ENCODE measurements around the gene CIBAR2.
"Not testable (repeated sequence)": the region's sequence is repeated elsewhere in the genome, so short reads cannot be mapped to it uniquely, and the experiment has no call there.

The CIBAR2 gene

DNA sequence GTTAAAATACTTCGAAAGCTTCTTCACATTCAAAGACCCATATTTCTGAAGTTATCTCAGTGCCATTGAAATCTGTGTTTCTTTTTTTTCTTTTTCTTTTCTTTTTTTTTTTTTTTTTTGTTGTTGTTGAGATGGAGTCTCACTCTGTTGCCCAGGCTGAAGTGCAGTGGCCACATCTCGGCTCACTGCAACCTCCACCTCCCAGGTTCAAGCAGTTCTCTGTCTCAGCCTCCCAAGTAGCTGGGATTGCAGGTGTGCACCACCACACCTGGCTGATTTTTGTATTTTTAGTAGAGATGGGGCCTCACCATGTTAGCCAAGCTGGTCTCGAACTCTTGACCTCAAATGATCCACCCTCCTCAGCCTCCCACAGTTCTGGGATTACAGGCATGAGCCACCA is 58.0 kb downstream of the CIBAR2 start:
- H2BK120ac ChIP-seq (ENCODE audit: insufficient read depth, low read length, poor library complexity); H4K91ac ChIP-seq (ENCODE audit: low read depth, low read length); H3K27ac ChIP-seq (ENCODE audit: low read depth, low read length); H3K23ac ChIP-seq (ENCODE audit: low read length); H2BK12ac ChIP-seq (ENCODE audit: low read length); H3K9me3 ChIP-seq (ENCODE audit: insufficient read depth, low read depth, low read length); H3K79me1 ChIP-seq (ENCODE audit: low read length); H4K12ac ChIP-seq (ENCODE audit: low read depth, low read length); H4K8ac ChIP-seq (ENCODE audit: low read depth, low read length); H3K4me1 ChIP-seq (ENCODE audit: control insufficient read depth in 1 of 2, insufficient read depth in 2 of 2, low read length in 2 of 2); H3K18ac ChIP-seq (ENCODE audit: low read length); H3K4me3 ChIP-seq (ENCODE audit: low read depth, low read length); H3K4me2 ChIP-seq (ENCODE audit: low read length); H3K79me2 ChIP-seq (ENCODE audit: control insufficient read depth, insufficient read depth, low read length, poor library complexity); H2AFZ ChIP-seq (ENCODE audit: insufficient read depth, low read length, poor library complexity); H3K9ac ChIP-seq (ENCODE audit: low read length); DNase-seq; H3K36me3 ChIP-seq (ENCODE audit: control insufficient read depth in 1 of 2, insufficient read depth in 2 of 2, low read length in 2 of 2); H3K27me3 ChIP-seq (ENCODE audit: insufficient read depth, low read length); H2BK5ac ChIP-seq (ENCODE audit: low read depth, low read length, poor library complexity); H3K14ac ChIP-seq (ENCODE audit: low read length); H3K4ac ChIP-seq (ENCODE audit: low read depth, low read length); H2AK5ac ChIP-seq (ENCODE audit: low read length): not testable (repeated sequence)
- no CpG with 5 or more reads among the region's 3 CpGs for WGBS (ENCODE audit: extremely low coverage, insufficient coverage, insufficient read length)

DNA sequence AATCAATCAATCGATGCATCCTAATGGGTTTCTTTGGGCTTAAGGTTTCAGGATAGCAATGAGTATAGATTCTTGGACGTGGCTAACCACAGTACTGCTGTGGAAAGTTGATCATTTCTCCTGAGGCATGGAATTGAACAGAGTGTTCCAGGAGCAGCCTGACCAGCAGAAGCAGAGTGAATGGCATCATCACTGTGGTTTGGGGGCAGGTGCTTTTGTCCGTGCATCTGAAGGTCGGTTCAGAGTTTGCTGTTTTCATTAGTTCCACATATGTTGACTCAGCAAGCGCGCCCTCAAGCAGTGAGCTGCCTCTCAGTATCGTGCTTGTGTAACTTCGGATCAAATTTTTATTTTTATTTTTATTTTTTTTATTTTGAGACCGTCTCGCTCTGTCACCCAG is 59.7 kb downstream of the CIBAR2 start:
- whole genome bisulfite sequencing (ENCODE audit: extremely low coverage, insufficient coverage, insufficient read length): no CpG with 5 or more reads among the region's 10 CpGs
- Histone ChIP-seq H2AFZ (ENCODE audit: insufficient read depth, low read length, poor library complexity) (no peak overlapping the region), H4K12ac (ENCODE audit: low read depth, low read length) (no peak overlapping the region), H3K14ac (ENCODE audit: low read length) (no peak overlapping the region), H4K8ac (ENCODE audit: low read depth, low read length) (no peak overlapping the region), H2AK5ac (ENCODE audit: low read length) (no peak overlapping the region), H3K36me3 (ENCODE audit: control insufficient read depth in 1 of 2, insufficient read depth in 2 of 2, low read length in 2 of 2) (no peaks in the 10 kb centered on the region), H3K9ac (ENCODE audit: low read length) (no peak overlapping the region), H3K27me3 (ENCODE audit: insufficient read depth, low read length) (no peaks in the 10 kb centered on the region), H3K79me1 (ENCODE audit: low read length) (no peaks in the 10 kb centered on the region), H3K4me2 (ENCODE audit: low read length) (no peak overlapping the region), H3K4me3 (ENCODE audit: low read depth, low read length) (no peak overlapping the region), H3K23ac (ENCODE audit: low read length) (no peak overlapping the region), H3K4me1 (ENCODE audit: control insufficient read depth in 1 of 2, insufficient read depth in 2 of 2, low read length in 2 of 2) (peaks cover 3 to 8% of the 10 kb centered on the region in 2 experiments), H2BK120ac (ENCODE audit: insufficient read depth, low read length, poor library complexity) (no peak overlapping the region), H4K91ac (ENCODE audit: low read depth, low read length) (no peak overlapping the region), H2BK12ac (ENCODE audit: low read length) (no peak overlapping the region), H3K27ac (ENCODE audit: low read depth, low read length) (no peak overlapping the region), H2BK5ac (ENCODE audit: low read depth, low read length, poor library complexity) (no peak overlapping the region), H3K79me2 (ENCODE audit: control insufficient read depth, insufficient read depth, low read length, poor library complexity) (no peaks in the 10 kb centered on the region), H3K4ac (ENCODE audit: low read depth, low read length) (no peak overlapping the region), H3K9me3 (ENCODE audit: insufficient read depth, low read depth, low read length) (peaks cover 2% of the 10 kb centered on the region), H3K18ac (ENCODE audit: low read length) (no peak overlapping the region)
- DNase-seq: no peak

DNA sequence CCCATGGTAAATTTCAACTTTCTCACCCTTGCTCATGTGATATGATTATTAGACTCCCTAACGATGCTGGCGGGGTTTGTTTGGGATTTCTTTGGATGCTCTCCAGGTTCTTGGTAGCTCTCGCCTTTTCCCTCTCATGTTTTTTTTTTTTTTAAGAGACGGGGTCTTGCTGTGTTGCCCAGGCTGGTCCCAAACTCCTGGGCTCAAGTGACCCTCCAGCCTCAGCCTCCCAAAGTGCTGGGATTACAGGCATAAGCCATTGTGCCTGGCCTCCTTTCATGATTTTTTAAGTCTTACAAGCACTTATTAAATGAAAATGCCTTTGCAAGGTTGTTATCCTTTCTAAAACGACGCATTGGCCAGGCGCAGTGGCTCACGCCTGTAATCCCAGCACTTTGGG is 60.6 kb downstream of the CIBAR2 start:
- Histone ChIP-seq H3K79me1 (ENCODE audit: low read length) (no peaks in the 10 kb centered on the region), H2AK5ac (ENCODE audit: low read length) (no peak overlapping the region), H3K14ac (ENCODE audit: low read length) (no peak overlapping the region), H3K4me1 (ENCODE audit: control insufficient read depth in 1 of 2, insufficient read depth in 2 of 2, low read length in 2 of 2) (peaks cover 3 to 8% of the 10 kb centered on the region in 2 experiments), H3K9me3 (ENCODE audit: insufficient read depth, low read depth, low read length) (peaks cover 2% of the 10 kb centered on the region), H3K27ac (ENCODE audit: low read depth, low read length) (no peak overlapping the region), H2BK120ac (ENCODE audit: insufficient read depth, low read length, poor library complexity) (no peak overlapping the region), H3K9ac (ENCODE audit: low read length) (no peak overlapping the region), H3K23ac (ENCODE audit: low read length) (no peak overlapping the region), H4K12ac (ENCODE audit: low read depth, low read length) (no peak overlapping the region), H3K79me2 (ENCODE audit: control insufficient read depth, insufficient read depth, low read length, poor library complexity) (no peaks in the 10 kb centered on the region), H2AFZ (ENCODE audit: insufficient read depth, low read length, poor library complexity) (no peak overlapping the region), H3K4me3 (ENCODE audit: low read depth, low read length) (no peak overlapping the region), H3K18ac (ENCODE audit: low read length) (no peak overlapping the region), H3K4ac (ENCODE audit: low read depth, low read length) (no peak overlapping the region), H3K36me3 (ENCODE audit: control insufficient read depth in 1 of 2, insufficient read depth in 2 of 2, low read length in 2 of 2) (no peaks in the 10 kb centered on the region), H2BK5ac (ENCODE audit: low read depth, low read length, poor library complexity) (no peak overlapping the region), H2BK12ac (ENCODE audit: low read length) (no peak overlapping the region), H4K91ac (ENCODE audit: low read depth, low read length) (no peak overlapping the region), H4K8ac (ENCODE audit: low read depth, low read length) (no peak overlapping the region), H3K27me3 (ENCODE audit: insufficient read depth, low read length) (no peaks in the 10 kb centered on the region), H3K4me2 (ENCODE audit: low read length) (no peak overlapping the region)
- WGBS (ENCODE audit: extremely low coverage, insufficient coverage, insufficient read length): no CpG with 5 or more reads among the region's 8 CpGs
- DNase-seq: no peak

DNA sequence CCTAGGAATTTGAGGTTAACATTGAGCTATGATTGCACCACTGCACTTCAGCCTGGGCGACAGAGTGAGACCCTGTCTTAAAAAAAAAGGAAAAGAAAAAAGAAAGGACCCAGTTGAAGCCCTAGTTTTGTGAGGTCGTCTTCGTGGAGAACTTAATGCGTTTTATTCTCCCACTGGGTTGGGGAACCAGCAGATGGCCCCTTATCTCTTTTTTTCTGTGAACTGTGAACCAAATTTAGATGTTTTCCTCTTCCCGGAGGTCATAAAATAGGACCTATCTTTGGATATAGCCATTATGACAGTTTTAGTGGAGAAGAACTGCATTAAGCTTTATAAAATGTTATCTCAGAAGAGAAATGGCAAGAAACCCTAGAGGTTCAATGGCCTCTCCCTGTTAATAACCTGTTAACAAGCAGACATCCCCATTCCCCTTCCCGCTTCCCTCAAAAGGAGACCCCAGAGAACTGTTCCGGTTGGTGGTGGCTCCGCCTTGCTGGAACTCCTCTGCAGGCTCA is 61.1 kb downstream of the CIBAR2 start:
- Histone ChIP-seq H3K27me3 (ENCODE audit: insufficient read depth, low read length) (no peaks in the 10 kb centered on the region), H3K36me3 (ENCODE audit: control insufficient read depth in 1 of 2, insufficient read depth in 2 of 2, low read length in 2 of 2) (no peaks in the 10 kb centered on the region), H3K14ac (ENCODE audit: low read length) (no peak overlapping the region), H3K4ac (ENCODE audit: low read depth, low read length) (no peak overlapping the region), H4K91ac (ENCODE audit: low read depth, low read length) (no peak overlapping the region), H3K79me2 (ENCODE audit: control insufficient read depth, insufficient read depth, low read length, poor library complexity) (no peaks in the 10 kb centered on the region), H2BK120ac (ENCODE audit: insufficient read depth, low read length, poor library complexity) (no peak overlapping the region), H3K27ac (ENCODE audit: low read depth, low read length) (no peak overlapping the region), H4K12ac (ENCODE audit: low read depth, low read length) (no peak overlapping the region), H3K4me2 (ENCODE audit: low read length) (no peak overlapping the region), H3K9me3 (ENCODE audit: insufficient read depth, low read depth, low read length) (peaks cover 2% of the 10 kb centered on the region), H3K4me3 (ENCODE audit: low read depth, low read length) (no peak overlapping the region), H3K4me1 (ENCODE audit: control insufficient read depth in 1 of 2, insufficient read depth in 2 of 2, low read length in 2 of 2) (peaks cover 3 to 8% of the 10 kb centered on the region in 2 experiments), H3K23ac (ENCODE audit: low read length) (no peak overlapping the region), H2AK5ac (ENCODE audit: low read length) (no peak overlapping the region), H2AFZ (ENCODE audit: insufficient read depth, low read length, poor library complexity) (no peak overlapping the region), H4K8ac (ENCODE audit: low read depth, low read length) (no peak overlapping the region), H3K18ac (ENCODE audit: low read length) (no peak overlapping the region), H2BK5ac (ENCODE audit: low read depth, low read length, poor library complexity) (no peak overlapping the region), H3K79me1 (ENCODE audit: low read length) (no peaks in the 10 kb centered on the region), H2BK12ac (ENCODE audit: low read length) (no peak overlapping the region), H3K9ac (ENCODE audit: low read length) (no peak overlapping the region)
- no CpG with 5 or more reads among the region's 8 CpGs for WGBS (ENCODE audit: extremely low coverage, insufficient coverage, insufficient read length)
- no peak for DNase-seq

Measured in trophoblast cell (in vitro differentiated cells and primary cell).